Lung (tissue), 12 donors: ENCODE measurements around the gene SMAGP. TPM values are rescaled to one million over a fixed set of nuclear protein-coding genes. Genes with fewer than 3 reads are reported as not detected.
A peak's percentile ranks its signal among the peaks of the same experiment; 100 is the strongest.
"Not testable (repeated sequence)": the region's sequence is repeated elsewhere in the genome, so short reads cannot be mapped to it uniquely, and the experiment has no call there.

Experiments
- ATAC-seq: fragments of 200-7000 bp; cut with Tn5 transposase; one replicate; pipeline ENCODE4 v1.9.1; 2020; ENCODE audit warnings: moderate number of reproducible peaks; ENCODE audit not compliant: insufficient read depth, low FRiP score
- DNase-seq, 3 donors: peaks; one replicate each; pipeline ENCODE4 v3.0.0-alpha.2; 2013 to 2017
- H3K27ac ChIP-seq, 2 donors: one replicate each; pipeline ENCODE4 v1.5.1; 2013; ENCODE audit warnings: mild to moderate bottlenecking in 2 of 2, moderate library complexity in 2 of 2, control low read depth in 1 of 2, inconsistent platforms in 1 of 2, low read depth in 1 of 2, low read length in 1 of 2
- H3K27me3 ChIP-seq, 3 donors: one replicate each; pipeline ENCODE4 v1.5.1; 2013; ENCODE audit warnings: low read length in 2 of 3; ENCODE audit not compliant: control insufficient read depth in 3 of 3, insufficient read depth in 3 of 3
- H3K36me3 ChIP-seq, 4 donors: one replicate each; pipeline ENCODE4 v1.5.1; 2013; ENCODE audit warnings: low read length in 4 of 4, mild to moderate bottlenecking in 1 of 4, moderate library complexity in 1 of 4; ENCODE audit not compliant: control insufficient read depth in 4 of 4, insufficient read depth in 4 of 4
- H3K4me1 ChIP-seq, 5 donors: one replicate each; pipeline ENCODE4 v1.5.1; 2013; ENCODE audit warnings: low read length in 5 of 5, mild to moderate bottlenecking in 2 of 5, moderate library complexity in 1 of 5; ENCODE audit not compliant: control insufficient read depth in 5 of 5, insufficient read depth in 5 of 5
- H3K4me3 ChIP-seq: one replicate; pipeline ENCODE4 v1.5.1; 2013; ENCODE audit warnings: mild to moderate bottlenecking, control low read depth, moderate library complexity
- H3K9ac ChIP-seq, 2 donors: one replicate each; pipeline ENCODE4 v1.5.1; 2013; ENCODE audit warnings: low read length in 2 of 2, control low read depth in 1 of 2; ENCODE audit not compliant: insufficient read depth in 1 of 2
- H3K9me3 ChIP-seq, 4 donors: one replicate each; pipeline ENCODE4 v1.5.1; 2013; ENCODE audit warnings: low read length in 3 of 4, mild to moderate bottlenecking in 1 of 4, moderate library complexity in 1 of 4; ENCODE audit not compliant: control insufficient read depth in 4 of 4, insufficient read depth in 3 of 4
- WGBS, 2 donors: extraction: QIAGEN DNeasy Blood & Tissue Kit; methylation state at CpG; one replicate each; pipeline ENCODE4 v1.1.7; 2013; 5-methylcytosine and 5-hydroxymethylcytosine counted together
- polyA plus RNA-seq, 2 donors: library from polyadenylated mRNA; stranded (reverse); fragments of 200-250 nt; gene quantifications; one replicate each; pipeline ENCODE4 v1.2.1, GENCODE V29; 2013
- total RNA-seq, 2 donors: library from RNA; depleted of rRNA in 1 of 2; stranded (reverse); fragments of >200 nt in 1 of 2; gene quantifications; one replicate each; pipeline ENCODE4 v1.2.1, GENCODE V29; 2014 to 2021
- TF ChIP-seq, protein P1 (sequence below): IDR thresholded peaks from 2 replicates; pipeline ENCODE4 v1.5.1; 2012; ENCODE audit warnings: mild to moderate bottlenecking; ENCODE audit errors: control extremely low read depth, extremely low read depth
- donor health status: control.
- donor health status: control.
- donor health status: Bipolar disorder and iron deficiency.
- donor health status: healthy.
- donor health status: DM: yes; HTN: yes; CAD: no.

The SMAGP gene
- total and polyA plus RNA-seq, 4 donors = 9.7 to 26.0 (median 17.2) TPM

DNA sequence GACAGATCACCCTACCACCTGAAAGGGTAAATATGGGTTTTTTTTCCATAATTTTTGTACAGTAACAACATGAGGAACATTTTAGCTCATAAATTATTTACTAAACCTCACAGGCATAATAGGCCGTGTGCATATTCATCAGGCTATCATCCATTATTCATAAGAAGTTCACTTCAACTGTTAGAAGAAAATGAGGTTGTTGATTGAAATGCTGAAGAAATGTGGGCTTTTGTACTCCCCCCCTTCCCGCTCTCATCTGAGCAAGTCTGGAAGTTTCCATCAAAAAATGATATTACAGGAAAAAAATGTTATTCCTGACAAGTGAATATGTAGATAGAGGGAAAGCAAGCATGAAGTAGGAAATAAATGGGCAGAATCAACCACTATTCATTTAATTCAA is 44.4 kb downstream of the SMAGP start:
- Histone ChIP-seq H3K9ac (no peak overlapping the region), H3K4me1 (peaks cover 0 to 6% (median 0%) of the 10 kb centered on the region in 5 donors), H3K9me3 (no peaks in the 10 kb centered on the region), H3K36me3 (no peaks in the 10 kb centered on the region), H3K4me3 (no peak overlapping the region), H3K27ac (no peak overlapping the region), H3K27me3 (no peaks in the 10 kb centered on the region)
- TF ChIP-seq, protein P1, sequence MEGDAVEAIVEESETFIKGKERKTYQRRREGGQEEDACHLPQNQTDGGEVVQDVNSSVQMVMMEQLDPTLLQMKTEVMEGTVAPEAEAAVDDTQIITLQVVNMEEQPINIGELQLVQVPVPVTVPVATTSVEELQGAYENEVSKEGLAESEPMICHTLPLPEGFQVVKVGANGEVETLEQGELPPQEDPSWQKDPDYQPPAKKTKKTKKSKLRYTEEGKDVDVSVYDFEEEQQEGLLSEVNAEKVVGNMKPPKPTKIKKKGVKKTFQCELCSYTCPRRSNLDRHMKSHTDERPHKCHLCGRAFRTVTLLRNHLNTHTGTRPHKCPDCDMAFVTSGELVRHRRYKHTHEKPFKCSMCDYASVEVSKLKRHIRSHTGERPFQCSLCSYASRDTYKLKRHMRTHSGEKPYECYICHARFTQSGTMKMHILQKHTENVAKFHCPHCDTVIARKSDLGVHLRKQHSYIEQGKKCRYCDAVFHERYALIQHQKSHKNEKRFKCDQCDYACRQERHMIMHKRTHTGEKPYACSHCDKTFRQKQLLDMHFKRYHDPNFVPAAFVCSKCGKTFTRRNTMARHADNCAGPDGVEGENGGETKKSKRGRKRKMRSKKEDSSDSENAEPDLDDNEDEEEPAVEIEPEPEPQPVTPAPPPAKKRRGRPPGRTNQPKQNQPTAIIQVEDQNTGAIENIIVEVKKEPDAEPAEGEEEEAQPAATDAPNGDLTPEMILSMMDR = no peak
- 95 to 99% methylated on average over 2 of the region's 2 CpGs for WGBS, 2 donors
- DNase-seq (no peak), ATAC-seq (no peak)

DNA sequence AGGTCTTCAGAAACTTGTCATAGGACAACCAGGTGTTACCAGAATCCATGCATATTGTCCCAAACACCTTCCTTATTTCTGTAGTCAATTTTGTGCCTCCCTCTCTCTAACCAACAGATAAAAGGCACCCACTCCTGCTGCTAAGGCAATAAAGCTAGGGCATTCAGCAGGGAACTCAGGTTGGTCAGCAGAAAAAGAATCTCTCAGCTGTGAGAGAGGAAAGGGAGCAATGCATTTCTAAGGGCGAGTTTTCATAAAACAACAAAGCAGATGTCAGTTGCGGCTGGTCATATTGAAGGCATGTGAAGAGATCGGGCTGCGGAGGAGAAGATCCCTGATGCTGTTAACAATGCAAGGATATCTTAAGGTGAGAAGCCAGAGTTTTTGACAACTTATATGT is 45.0 kb downstream of the SMAGP start:
- Histone ChIP-seq H3K4me3 (no peak overlapping the region), H3K4me1 (peaks cover 0 to 6% (median 0%) of the 10 kb centered on the region in 5 donors), H3K27me3 (no peaks in the 10 kb centered on the region), H3K9ac (no peak overlapping the region), H3K27ac (no peak overlapping the region), H3K9me3 (no peaks in the 10 kb centered on the region), H3K36me3 (no peaks in the 10 kb centered on the region)
- no peak for ATAC-seq
- 95 to 97% methylated on average over 4 of the region's 4 CpGs for WGBS, 2 donors
- TF ChIP-seq, protein P1 = no peak
- no peak for DNase-seq

DNA sequence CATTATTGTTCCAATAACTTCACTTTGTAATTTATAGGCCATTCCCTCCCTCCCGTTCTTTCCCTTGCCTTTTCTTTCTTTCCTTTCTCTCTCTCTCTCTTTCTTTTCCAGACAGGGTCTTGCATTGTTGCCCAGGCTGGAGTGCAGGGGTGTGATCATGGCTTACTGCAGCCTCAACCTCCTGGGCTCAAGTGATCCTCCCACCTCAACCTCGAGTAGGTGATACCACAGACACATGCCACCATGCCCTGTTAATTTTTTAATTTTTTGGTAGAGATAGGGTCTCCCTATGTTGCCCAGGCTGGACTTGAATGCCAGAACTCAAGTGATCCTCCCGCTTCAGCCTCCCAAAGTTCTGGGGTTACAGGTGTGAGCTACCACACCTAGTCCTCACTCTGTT is 45.6 kb downstream of the SMAGP start:
- H3K9ac ChIP-seq = no peak overlapping the region
- no peaks in the 10 kb centered on the region for H3K9me3 ChIP-seq
- ATAC-seq (no peak), DNase-seq (no peak)
- 89 to 92% methylated on average over 3 of the region's 3 CpGs for WGBS, 2 donors
- no peaks in the 10 kb centered on the region for H3K27me3 ChIP-seq
- TF ChIP-seq, protein P1 = no peak
- no peak overlapping the region for H3K4me3 ChIP-seq
- no peaks in the 10 kb centered on the region for H3K36me3 ChIP-seq
- H3K27ac ChIP-seq = no peak overlapping the region
- H3K4me1 ChIP-seq = peaks cover 0 to 6% (median 0%) of the 10 kb centered on the region in 5 donors

DNA sequence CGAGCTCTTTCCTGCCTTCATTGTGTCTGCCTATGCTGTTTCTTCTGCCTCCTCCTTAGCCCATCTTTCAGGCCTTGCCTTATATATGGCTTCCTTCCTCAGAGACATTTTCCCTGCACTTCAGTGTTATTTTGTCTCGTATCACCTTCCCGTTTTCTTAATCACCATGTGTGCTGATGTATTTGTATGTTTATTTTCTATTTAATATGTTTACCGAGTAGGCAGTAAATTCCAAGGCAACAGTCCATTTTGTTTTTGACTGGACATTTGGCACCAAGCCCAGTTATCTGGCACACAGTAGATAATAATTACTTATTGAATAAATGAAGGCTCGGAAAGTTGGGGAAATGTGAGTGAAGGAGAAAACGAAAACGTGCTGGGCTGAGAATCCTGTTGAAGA is 47.8 kb downstream of the SMAGP start:
- H3K27ac ChIP-seq = no peak overlapping the region
- H3K27me3 ChIP-seq = no peaks in the 10 kb centered on the region
- peaks cover 0 to 19% (median 3%) of the 10 kb centered on the region in 5 donors for H3K4me1 ChIP-seq
- H3K9ac ChIP-seq = no peak overlapping the region
- H3K9me3 ChIP-seq = no peaks in the 10 kb centered on the region
- 47 to 66% methylated on average over 7 of the region's 7 CpGs for WGBS, 2 donors
- TF ChIP-seq, protein P1 = no peak
- ATAC-seq (no peak), DNase-seq (peak; percentile 55 to 77 (median 77))
- no peak overlapping the region for H3K4me3 ChIP-seq
- H3K36me3 ChIP-seq = no peaks in the 10 kb centered on the region

DNA sequence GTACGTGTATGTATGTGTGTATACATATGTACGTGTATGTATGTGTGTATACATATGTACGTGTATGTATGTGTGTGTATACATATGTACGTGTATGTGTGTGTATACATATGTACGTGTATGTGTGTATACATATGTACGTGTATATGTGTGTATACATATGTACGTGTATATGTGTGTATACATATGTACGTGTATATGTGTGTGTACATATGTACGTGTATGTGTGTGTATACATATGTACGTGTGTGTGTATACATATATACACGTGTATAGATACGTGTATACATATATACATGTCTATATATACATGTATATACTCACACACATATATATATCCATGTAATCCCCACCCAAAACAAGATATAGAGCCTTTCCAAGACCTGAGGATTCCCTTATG is 50.4 kb downstream of the SMAGP start:
- not testable (repeated sequence) for H3K36me3 ChIP-seq, H3K9ac ChIP-seq, H3K27me3 ChIP-seq, H3K27ac ChIP-seq, H3K4me3 ChIP-seq, DNase-seq, H3K9me3 ChIP-seq, ATAC-seq
- whole genome bisulfite sequencing, 2 donors = 88 to 89% methylated on average over 12 of the region's 12 CpGs
- peaks cover 3 to 25% (median 4%) of the 10 kb centered on the region in 5 donors for H3K4me1 ChIP-seq
